ENCODE measurements around the gene GRIP1. TPM values are rescaled to one million over a fixed set of nuclear protein-coding genes. Genes with fewer than 3 reads are reported as not detected.

Gene GRIP1
- total and polyA plus RNA-seq, 2 donors (not counting 3 experiments of a cell fraction or from before 2014, with no cell fraction given), result 0.04 to 0.69 TPM

DNA sequence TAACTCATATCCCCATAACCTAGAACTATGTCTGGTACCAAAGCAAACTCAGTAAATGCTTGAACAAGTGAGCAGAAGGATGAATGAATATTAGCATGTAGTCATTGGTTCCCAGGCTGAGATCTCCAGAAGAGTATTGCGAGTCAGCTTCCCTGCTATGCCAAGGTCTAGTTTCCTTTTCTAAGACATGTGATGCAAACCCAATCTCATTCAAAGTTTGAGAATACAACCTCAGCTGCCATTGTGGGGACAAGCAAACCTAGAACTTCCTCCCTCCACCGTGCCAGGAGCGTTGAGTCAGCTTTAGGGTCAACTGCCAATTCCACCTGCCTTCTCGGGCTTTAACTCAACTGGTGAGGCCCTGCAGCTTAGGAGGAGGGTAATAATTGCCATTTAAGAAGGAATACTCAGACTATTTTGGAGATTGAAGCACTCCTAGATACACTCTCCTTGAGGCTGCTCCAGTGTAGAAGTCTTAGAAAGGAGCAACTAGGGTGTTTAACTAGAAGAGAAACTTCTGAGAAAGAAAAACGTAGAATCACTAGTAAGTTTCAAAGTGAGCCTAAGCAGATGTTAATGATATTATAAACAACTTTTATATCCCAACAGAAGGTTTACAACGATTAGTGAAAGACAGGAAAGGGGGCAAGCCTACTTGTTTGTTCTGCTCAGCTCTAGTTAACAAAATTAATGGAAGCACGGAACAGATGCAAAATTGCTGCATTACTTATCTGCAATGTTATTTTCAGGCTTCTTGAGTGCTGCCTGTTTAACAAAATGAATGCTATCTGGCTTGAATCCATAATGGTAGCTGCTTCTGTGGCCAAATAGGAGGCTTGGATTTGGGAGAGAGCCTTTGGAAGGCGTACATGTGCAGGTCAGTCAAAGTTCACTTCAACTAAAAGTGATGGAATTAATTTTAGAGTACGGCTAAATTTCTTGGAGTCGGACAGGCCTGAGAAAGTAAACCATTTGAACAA is 279.7 kb downstream of the GRIP1 start:
- dilution Hi-C loops (cut with MboI; ENCODE audit: extremely low pct_ligation_motif_present, low sequenced_read_pairs) (no loop called here), intact Hi-C loops (cut with micrococcal nuclease) (no loop called here)
- peak overlapping the region; percentile 7 for H2AFZ ChIP-seq (ENCODE audit: low read depth, low read length)
- TF ChIP-seq MAX (IDR thresholded peaks at IDR 0.05; ENCODE audit: insufficient read depth, insufficient read length) (no peak), MYC (IDR thresholded peaks at IDR 0.05; ENCODE audit: low read depth, low read length) (no peak), FOS (IDR thresholded peaks at IDR 0.05; ENCODE audit: borderline replicate concordance, insufficient read depth, low read length) (peak; percentile 40)
- H4K20me1 ChIP-seq (replicated peaks; ENCODE audit: control insufficient read depth, extremely low read depth, insufficient read depth, low read length), result no peaks in the 10 kb centered on the region
- H3K27me3 ChIP-seq (ENCODE audit: control insufficient read depth in 2 of 2, insufficient read depth in 2 of 2, low read length in 2 of 2), result peaks cover 0 to 2% of the 10 kb centered on the region in 2 experiments
- H3K9ac ChIP-seq (replicated peaks; ENCODE audit: extremely low read depth, insufficient read depth, low read length), result no peak overlapping the region
- no peaks in the 10 kb centered on the region for H3K4me1 ChIP-seq (ENCODE audit: control insufficient read depth, extremely low read depth, insufficient read depth, low read length)
- BruUV-seq (replicated peaks), result no TSS peak
- H3K4me2 ChIP-seq (ENCODE audit: insufficient read depth, low read length), result no peak overlapping the region
- FAIRE-seq, result no peak
- H3K9me1 ChIP-seq (replicated peaks; ENCODE audit: control insufficient read depth, extremely low read depth, insufficient read depth, low read length), result no peaks in the 10 kb centered on the region
- no peaks in the 10 kb centered on the region for H3K79me2 ChIP-seq (ENCODE audit: control insufficient read depth, insufficient read depth, low read length)
- DNase-seq (ENCODE audit: low read depth, low spot score), result peak; percentile 7
- POLR2A ChIA-PET, result no interaction called here
- CTCF ChIA-PET, result interaction anchor here (1.0 to 1.7 kb wide), 2 partner anchors 9 to 47 kb away, joined by 4 read pairs; no protein-coding TSS in a partner anchor
- no peaks in the 10 kb centered on the region for H3K9me3 ChIP-seq (replicated peaks; ENCODE audit: control insufficient read depth, insufficient read depth, low read length)
- H3K27ac ChIP-seq (ENCODE audit: insufficient read depth, low read depth, low read length), result no peak overlapping the region
- no peak overlapping the region for H3K4me3 ChIP-seq (replicated peaks in 1 of 3; ENCODE audit: insufficient read depth in 1 of 3, low read depth in 1 of 3, low read length in 3 of 3)
- no peaks in the 10 kb centered on the region for H3K36me3 ChIP-seq (ENCODE audit: control insufficient read depth in 2 of 2, extremely low read depth in 1 of 2, insufficient read depth in 2 of 2, low read length in 2 of 2)

GRCh38 chr12:66397574-66398290 is 281.1 kb downstream of the GRIP1 start:
- Histone ChIP-seq H3K36me3 (ENCODE audit: control insufficient read depth in 2 of 2, extremely low read depth in 1 of 2, insufficient read depth in 2 of 2, low read length in 2 of 2) (no peaks in the 10 kb centered on the region), H4K20me1 (replicated peaks; ENCODE audit: control insufficient read depth, extremely low read depth, insufficient read depth, low read length) (no peaks in the 10 kb centered on the region), H3K27ac (ENCODE audit: insufficient read depth, low read depth, low read length) (no peak overlapping the region), H3K27me3 (ENCODE audit: control insufficient read depth in 2 of 2, insufficient read depth in 2 of 2, low read length in 2 of 2) (peaks cover 0 to 4% of the 10 kb centered on the region in 2 experiments), H3K4me3 (replicated peaks in 1 of 3; ENCODE audit: insufficient read depth in 1 of 3, low read depth in 1 of 3, low read length in 3 of 3) (no peak overlapping the region), H3K79me2 (ENCODE audit: control insufficient read depth, insufficient read depth, low read length) (no peaks in the 10 kb centered on the region), H3K9me1 (replicated peaks; ENCODE audit: control insufficient read depth, extremely low read depth, insufficient read depth, low read length) (no peaks in the 10 kb centered on the region), H3K4me1 (ENCODE audit: control insufficient read depth, extremely low read depth, insufficient read depth, low read length) (no peaks in the 10 kb centered on the region), H3K4me2 (ENCODE audit: insufficient read depth, low read length) (no peak overlapping the region), H3K9me3 (replicated peaks; ENCODE audit: control insufficient read depth, insufficient read depth, low read length) (no peaks in the 10 kb centered on the region), H2AFZ (ENCODE audit: low read depth, low read length) (no peak overlapping the region), H3K9ac (replicated peaks; ENCODE audit: extremely low read depth, insufficient read depth, low read length) (no peak overlapping the region)
- dilution Hi-C loops (cut with MboI; ENCODE audit: extremely low pct_ligation_motif_present, low sequenced_read_pairs), result no loop called here
- DNase-seq (ENCODE audit: low read depth, low spot score), result no peak
- CTCF ChIA-PET, result interaction anchor here (1.0 kb wide), 1 partner anchor 11 kb away, joined by 4 read pairs; no protein-coding TSS in a partner anchor
- POLR2A ChIA-PET, result no interaction called here
- BruUV-seq (replicated peaks), result no TSS peak
- intact Hi-C loops (cut with micrococcal nuclease), result no loop called here
- TF ChIP-seq POLR2AphosphoS5 (IDR thresholded peaks at IDR 0.05; ENCODE audit: insufficient read depth, low read depth, low read length) (no peak), CTCF (IDR thresholded peaks at IDR 0.05; ENCODE audit: extremely low read depth in 1 of 2, insufficient read depth in 1 of 2, low read depth in 1 of 2, low read length in 2 of 2) (no peak), MAX (IDR thresholded peaks at IDR 0.05; ENCODE audit: insufficient read depth, insufficient read length) (no peak), POLR2A (IDR thresholded peaks at IDR 0.05; ENCODE audit: low read depth, low read length) (no peak), FOS (IDR thresholded peaks at IDR 0.05; ENCODE audit: borderline replicate concordance, insufficient read depth, low read length) (no peak), EZH2 (IDR thresholded peaks at IDR 0.05; ENCODE audit: borderline replicate concordance, low read depth, low read length, severe bottlenecking) (no peak), GATA2 (IDR thresholded peaks at IDR 0.05; ENCODE audit: insufficient read depth, insufficient read length, low read depth, low read length) (no peak), JUN (IDR thresholded peaks at IDR 0.05; ENCODE audit: borderline replicate concordance, insufficient read depth, insufficient read length, low read depth) (no peak), MYC (IDR thresholded peaks at IDR 0.05; ENCODE audit: low read depth, low read length) (no peak)
- no peak for FAIRE-seq

Data from endothelial cell of umbilical vein (primary cell).